Stimulated activated effector memory CD8-positive, alpha-beta T cell treated with anti-CD3 and anti-CD28 coated beads, Interleukin-12 subunit alpha, Interleukin-12 subunit beta, amount 100 ng/mL, for 72 hours (primary cell): ENCODE measurements around the gene PRKAG1.
"Not testable (repeated sequence)": the region's sequence is repeated elsewhere in the genome, so short reads cannot be mapped to it uniquely, and the experiment has no call there.

Source experiments
- ATAC-seq: fragments of 150-1000 bp; cut with Tn5 transposase; 2 replicates; pipeline ENCODE4 v1.10.0; 2021
- DNase-seq, 2 donors: peaks; one replicate each; pipeline ENCODE4 v3.0.0; 2021 to 2022; ENCODE audit warnings: low spot score in 2 of 2
- H3K27ac Mint-ChIP-seq: one replicate; pipeline ENCODE4 v1.8.0; 2022; ENCODE audit warnings: mild to moderate bottlenecking, mixed read lengths
- H3K36me3 Mint-ChIP-seq: one replicate; pipeline ENCODE4 v1.8.0; 2022; ENCODE audit warnings: mild to moderate bottlenecking, mixed read lengths
- H3K4me1 Mint-ChIP-seq: one replicate; pipeline ENCODE4 v1.8.0; 2022; ENCODE audit warnings: mixed read lengths
- H3K4me3 Mint-ChIP-seq: one replicate; pipeline ENCODE4 v1.8.0; 2022; ENCODE audit warnings: mild to moderate bottlenecking, mixed read lengths
- H3K9me3 Mint-ChIP-seq: one replicate; pipeline ENCODE4 v1.8.0; 2022; ENCODE audit warnings: mixed read lengths

PRKAG1 gene

GRCh38 chr12:49018261-49019119 is at the start of gene PRKAG1:
TSS of gene PRKAG1 (minus strand) at chr12:49018776. CDS start at chr12:49018740, 36 bp downstream.
- peak; percentile 93 for ATAC-seq
- peak within 1 kb of the TSS; percentile 96 for H3K27ac Mint-ChIP-seq
- peaks cover 45% of the 10 kb centered on the region for H3K4me1 Mint-ChIP-seq
- peak; percentile 90 to 96 for DNase-seq
- peaks cover 80% of the 10 kb centered on the region for H3K36me3 Mint-ChIP-seq
- no peaks in the 10 kb centered on the region for H3K9me3 Mint-ChIP-seq
- H3K4me3 Mint-ChIP-seq, result peak within 1 kb of the TSS; percentile 88

DNA sequence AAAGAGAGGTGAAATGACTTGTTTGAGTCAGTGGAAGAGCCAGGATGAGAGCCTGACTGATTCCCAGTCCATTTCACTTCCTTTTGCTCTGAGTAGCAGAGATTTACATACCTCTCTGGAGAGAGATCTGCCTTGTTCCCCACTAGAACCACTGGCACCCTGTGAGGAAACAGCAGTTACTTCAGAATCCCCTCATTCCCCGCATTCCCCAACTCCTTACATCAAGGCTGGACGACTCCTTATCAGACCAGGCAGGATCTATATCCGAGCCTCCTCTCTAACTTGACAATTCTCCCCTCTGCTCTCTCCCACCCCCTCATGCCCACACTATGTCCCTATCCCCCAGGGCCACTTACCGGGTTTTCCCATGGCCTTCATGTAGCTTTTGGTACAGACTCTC is 47.5 kb upstream of the PRKAG1 start:
- no peak for DNase-seq
- Mint-ChIP-seq H3K36me3 (peaks cover 44% of the 10 kb centered on the region), H3K27ac (no peak overlapping the region), H3K4me1 (peaks cover 31% of the 10 kb centered on the region), H3K4me3 (no peak overlapping the region), H3K9me3 (no peaks in the 10 kb centered on the region)
- ATAC-seq, result no peak

DNA sequence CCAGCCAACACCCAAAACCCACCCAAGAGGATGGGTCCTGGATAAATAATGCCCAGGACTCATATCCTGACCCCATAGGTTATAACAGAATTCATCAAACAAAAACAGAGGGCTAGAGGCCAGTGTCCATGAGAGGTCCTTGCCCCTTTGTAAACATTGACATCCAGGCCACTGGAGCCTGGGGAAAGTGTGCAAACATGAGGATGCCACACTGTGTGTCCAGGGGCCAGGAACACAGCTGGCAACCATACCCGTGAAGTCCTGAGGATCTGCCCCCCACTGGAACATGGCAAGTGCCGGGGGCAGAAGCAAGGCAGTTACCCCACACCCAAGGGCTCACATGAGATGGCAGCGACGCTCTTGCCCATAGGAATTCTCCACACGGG is 46.2 kb upstream of the PRKAG1 start:
- no peak overlapping the region for H3K27ac Mint-ChIP-seq
- H3K4me1 Mint-ChIP-seq, result peaks cover 28% of the 10 kb centered on the region
- DNase-seq (no peak), ATAC-seq (no peak)
- peaks cover 50% of the 10 kb centered on the region for H3K36me3 Mint-ChIP-seq
- no peak overlapping the region for H3K4me3 Mint-ChIP-seq
- no peaks in the 10 kb centered on the region for H3K9me3 Mint-ChIP-seq

DNA sequence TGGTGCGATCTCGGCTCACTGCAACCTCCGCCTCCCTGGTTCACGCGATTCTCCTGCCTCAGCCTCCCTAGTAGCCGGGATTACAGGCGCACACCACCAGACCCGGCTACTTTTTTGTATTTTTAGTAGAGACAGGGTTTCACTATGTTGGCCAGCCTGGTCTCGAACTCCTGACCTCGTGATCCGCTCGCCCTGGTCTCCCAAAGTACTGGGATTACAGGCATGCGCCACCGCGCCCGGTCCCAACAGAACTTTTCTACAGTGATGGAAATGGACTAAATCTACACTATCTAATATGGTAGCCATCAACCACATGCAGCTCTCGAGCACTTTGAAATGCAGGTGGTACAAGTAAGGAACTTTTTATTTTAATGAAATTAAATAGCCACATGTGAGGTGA is 43.3 kb upstream of the PRKAG1 start:
- Mint-ChIP-seq H3K36me3 (peaks cover 37% of the 10 kb centered on the region), H3K4me1 (peaks cover 39% of the 10 kb centered on the region), H3K4me3 (peak overlapping the region; percentile 93)
- not testable (repeated sequence) for ATAC-seq, DNase-seq, H3K27ac Mint-ChIP-seq, H3K9me3 Mint-ChIP-seq

- Mint-ChIP-seq H3K4me3 (peak overlapping the region; percentile 93), H3K4me1 (peaks cover 46% of the 10 kb centered on the region), H3K27ac (peak overlapping the region; percentile 94), H3K9me3 (no peaks in the 10 kb centered on the region), H3K36me3 (peaks cover 29% of the 10 kb centered on the region)
- DNase-seq, result no peak
- peak; percentile 1 for ATAC-seq
These were observed 42.6 kb upstream of the PRKAG1 start for GRCh38 chr12:49061157-49061650.

DNA sequence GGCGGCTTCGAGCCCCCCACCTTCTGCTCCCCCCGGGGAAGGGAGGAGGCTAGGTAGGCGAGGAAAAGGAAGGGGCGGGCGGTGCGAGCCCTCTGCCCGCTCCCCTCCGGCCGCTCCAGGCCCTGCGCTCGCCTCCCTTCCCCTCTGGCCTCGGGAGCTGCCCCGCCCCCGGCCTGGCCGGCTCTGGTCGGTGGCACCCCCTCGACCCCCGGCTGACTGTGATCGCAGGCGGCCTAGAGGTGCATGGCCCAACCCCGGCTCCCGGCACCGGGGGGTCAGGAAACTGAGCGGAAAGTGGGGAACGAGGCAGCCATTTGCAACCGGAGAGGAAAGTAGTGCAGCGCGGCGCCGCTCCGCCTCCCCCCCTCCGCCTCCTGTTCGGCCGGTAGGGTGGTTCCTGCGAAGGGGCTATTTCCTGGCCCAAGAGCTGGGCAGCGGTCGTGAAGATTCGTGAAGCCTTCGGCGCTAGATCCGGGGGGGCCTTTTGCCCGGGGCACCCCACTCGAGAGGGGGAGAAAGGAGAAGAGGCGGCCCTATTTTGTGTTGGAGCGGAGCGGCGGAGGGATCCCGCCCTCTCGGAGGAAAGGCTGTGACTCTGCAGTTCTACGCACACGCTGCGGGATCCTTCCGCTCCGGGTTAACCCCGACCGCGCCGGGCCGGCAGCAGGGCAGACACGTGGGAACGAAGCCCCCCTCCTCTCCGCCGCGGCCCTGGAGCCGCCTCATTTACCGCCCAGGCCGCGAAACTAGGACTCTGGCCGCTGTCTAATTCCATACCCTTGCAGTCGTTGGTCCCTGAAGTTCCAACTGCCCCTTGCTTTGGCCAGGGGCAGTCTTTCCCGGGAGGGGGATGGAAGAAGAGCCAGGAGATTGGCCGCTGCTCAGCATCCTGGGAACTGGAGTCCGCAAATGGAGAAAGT is 41.9 kb upstream of the PRKAG1 start, which contains the start of gene KMT2D:
Gene KMT2D, minus strand, starts transcription at position 558 of the 920 bp plus-strand sequence. CDS start 5,470 bp downstream, outside the sequence.
- H3K9me3 Mint-ChIP-seq, result no peaks in the 10 kb centered on the region
- H3K36me3 Mint-ChIP-seq, result peaks cover 29% of the 10 kb centered on the region
- H3K27ac Mint-ChIP-seq, result peak within 1 kb of the TSS; percentile 94
- DNase-seq (peak; percentile 81 to 93), ATAC-seq (peak; percentile 88)
- H3K4me1 Mint-ChIP-seq, result peaks cover 53% of the 10 kb centered on the region
- peak within 1 kb of the TSS; percentile 93 for H3K4me3 Mint-ChIP-seq

GRCh38 chr12:49059299-49060171 is 41.0 kb upstream of the PRKAG1 start:
- peaks cover 63% of the 10 kb centered on the region for H3K4me1 Mint-ChIP-seq

DNA sequence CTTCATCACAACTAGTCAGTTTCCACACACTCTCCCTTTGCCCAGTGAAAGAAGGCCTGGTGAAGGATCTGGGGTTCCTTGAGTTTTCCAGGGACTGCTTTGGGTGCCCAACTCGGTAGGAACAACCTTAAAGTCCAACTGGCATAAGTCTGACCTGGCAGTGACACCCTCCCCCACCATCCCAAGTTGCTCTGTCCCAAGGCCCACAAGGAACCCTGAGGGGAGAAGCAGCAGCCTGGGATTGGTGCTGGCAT is 40.4 kb upstream of the PRKAG1 start:
- no peak for DNase-seq
- peak overlapping the region; percentile 93 for H3K4me3 Mint-ChIP-seq
- H3K4me1 Mint-ChIP-seq, result peaks cover 65% of the 10 kb centered on the region
- H3K9me3 Mint-ChIP-seq, result no peaks in the 10 kb centered on the region
- no peak for ATAC-seq
- peaks cover 34% of the 10 kb centered on the region for H3K36me3 Mint-ChIP-seq
- H3K27ac Mint-ChIP-seq, result peak overlapping the region; percentile 94

More at GRCh38 chr12:49059299-49060171, 41.0 kb upstream of the PRKAG1 start:
- peak overlapping the region; percentile 94 for H3K27ac Mint-ChIP-seq
- peaks cover 29% of the 10 kb centered on the region for H3K36me3 Mint-ChIP-seq
- DNase-seq (peak; percentile 15 to 59), ATAC-seq (peak; percentile 25)
- peak overlapping the region; percentile 93 for H3K4me3 Mint-ChIP-seq
- no peaks in the 10 kb centered on the region for H3K9me3 Mint-ChIP-seq

- H3K36me3 Mint-ChIP-seq, result peaks cover 39% of the 10 kb centered on the region
- no peak for DNase-seq
- peak overlapping the region; percentile 94 for H3K27ac Mint-ChIP-seq
- no peaks in the 10 kb centered on the region for H3K9me3 Mint-ChIP-seq
- H3K4me1 Mint-ChIP-seq, result peaks cover 62% of the 10 kb centered on the region
- peak overlapping the region; percentile 93 for H3K4me3 Mint-ChIP-seq
- ATAC-seq, result no peak
These were observed 39.9 kb upstream of the PRKAG1 start for GRCh38 chr12:49058366-49059044.

- DNase-seq (no peak), ATAC-seq (no peak)
- H3K27ac Mint-ChIP-seq, result peak overlapping the region; percentile 94
- H3K4me1 Mint-ChIP-seq, result peaks cover 62% of the 10 kb centered on the region
- peaks cover 45% of the 10 kb centered on the region for H3K36me3 Mint-ChIP-seq
- no peaks in the 10 kb centered on the region for H3K9me3 Mint-ChIP-seq
- H3K4me3 Mint-ChIP-seq, result peak overlapping the region; percentile 93
These were observed 39.3 kb upstream of the PRKAG1 start for GRCh38 chr12:49057888-49058287.

- peak; percentile 20 to 71 for DNase-seq
- ATAC-seq, result peak; percentile 78
- peak overlapping the region; percentile 94 for H3K27ac Mint-ChIP-seq
These were observed 37.6 kb upstream of the PRKAG1 start for GRCh38 chr12:49055978-49056754.

GRCh38 chr12:49055092-49055491 is 36.5 kb upstream of the PRKAG1 start:
- no peak for DNase-seq
- Mint-ChIP-seq H3K4me3 (no peak overlapping the region), H3K9me3 (no peaks in the 10 kb centered on the region), H3K4me1 (peaks cover 75% of the 10 kb centered on the region), H3K27ac (peak overlapping the region; percentile 80), H3K36me3 (peaks cover 61% of the 10 kb centered on the region)
- ATAC-seq, result no peak

More at GRCh38 chr12:49055978-49056754, 37.6 kb upstream of the PRKAG1 start:
- Mint-ChIP-seq H3K4me1 (peaks cover 69% of the 10 kb centered on the region), H3K9me3 (no peaks in the 10 kb centered on the region), H3K36me3 (peaks cover 61% of the 10 kb centered on the region), H3K4me3 (peak overlapping the region; percentile 93)

GRCh38 chr12:49054524-49054923 is 35.9 kb upstream of the PRKAG1 start:
- ATAC-seq (no peak), DNase-seq (no peak)
- Mint-ChIP-seq H3K36me3 (peaks cover 66% of the 10 kb centered on the region), H3K9me3 (no peaks in the 10 kb centered on the region), H3K4me3 (no peak overlapping the region), H3K27ac (peak overlapping the region; percentile 80), H3K4me1 (peaks cover 76% of the 10 kb centered on the region)
